KMS-11 (cell line): Measurements from ENCODE around the gene TMEFF2.

Experiments used
- H2AFZ ChIP-seq: fragments of 200-600 bp; sonication (generic); 2 replicates; pipeline ENCODE4 v1.6.1; 2016; ENCODE audit warnings: antibody characterized with exemption, mixed run types, low read depth
- H3K27ac ChIP-seq: fragments of 200-600 bp; sonication (generic); 2 replicates; pipeline ENCODE4 v1.6.1; 2016; ENCODE audit warnings: mild to moderate bottlenecking, mixed run types
- H3K27me3 ChIP-seq: fragments of 200-600 bp; sonication (generic); 2 replicates; pipeline ENCODE4 v1.6.1; 2017; ENCODE audit warnings: mild to moderate bottlenecking, low read depth, mixed run types, moderate library complexity; ENCODE audit not compliant: insufficient read depth
- H3K36me3 ChIP-seq: fragments of 200-600 bp; sonication (generic); 2 replicates; pipeline ENCODE4 v1.6.1; 2017; ENCODE audit warnings: mild to moderate bottlenecking, mixed run types; ENCODE audit not compliant: insufficient read depth
- H3K4me1 ChIP-seq: fragments of 200-600 bp; sonication (generic); 2 replicates; pipeline ENCODE4 v1.6.1; 2016; ENCODE audit warnings: mild to moderate bottlenecking, low read depth, mixed run types; ENCODE audit not compliant: poor library complexity, severe bottlenecking
- H3K4me2 ChIP-seq: fragments of 200-600 bp; sonication (generic); 2 replicates; pipeline ENCODE4 v1.7.0; 2016; ENCODE audit warnings: mild to moderate bottlenecking, mixed run types
- H3K4me3 ChIP-seq: fragments of 200-600 bp; sonication (generic); IDR thresholded peaks from 2 replicates; pipeline ENCODE4 v1.6.1; 2017; ENCODE audit warnings: low read depth, low read length, mixed read lengths; ENCODE audit not compliant: insufficient read depth
- H3K79me2 ChIP-seq: fragments of 200-600 bp; sonication (generic); 2 replicates; pipeline ENCODE4 v1.6.1; 2016; ENCODE audit warnings: low read depth, mixed run types; ENCODE audit not compliant: insufficient read depth
- H3K9ac ChIP-seq: fragments of 200-600 bp; sonication (generic); 2 replicates; pipeline ENCODE4 v1.6.1; 2016; ENCODE audit warnings: mild to moderate bottlenecking, mixed run types
- H4K20me1 ChIP-seq: fragments of 200-600 bp; sonication (generic); 2 replicates; pipeline ENCODE4 v1.6.1; 2016; ENCODE audit warnings: mild to moderate bottlenecking, mixed run types; ENCODE audit not compliant: insufficient read depth
- CTCF ChIP-seq: fragments of 200-600 bp; sonication (generic); conservative IDR thresholded peaks from 2 replicates; pipeline ENCODE4 v1.6.1; 2017; ENCODE audit warnings: low read depth, mild to moderate bottlenecking, antibody characterized with exemption, low read length, moderate library complexity, mixed read lengths

Gene TMEFF2

GRCh38 chr2:191936882-191937405, 257.8 kb downstream of the TMEFF2 start:
- Histone ChIP-seq H3K36me3 (no peaks in the 10 kb centered on the region), H2AFZ (no peak overlapping the region), H3K79me2 (no peaks in the 10 kb centered on the region), H3K4me1 (peaks cover 4% of the 10 kb centered on the region), H4K20me1 (no peaks in the 10 kb centered on the region), H3K27me3 (no peaks in the 10 kb centered on the region), H3K4me3 (no peak overlapping the region), H3K27ac (no peak overlapping the region), H3K9ac (no peak overlapping the region), H3K4me2 (no peak overlapping the region)
- TF ChIP-seq CTCF = no peak

GRCh38 chr2:191935247-191935646, 259.5 kb downstream of the TMEFF2 start:
- Histone ChIP-seq H3K27me3 (no peaks in the 10 kb centered on the region), H3K4me1 (peaks cover 4% of the 10 kb centered on the region), H3K27ac (no peak overlapping the region), H3K4me2 (no peak overlapping the region), H3K79me2 (no peaks in the 10 kb centered on the region), H2AFZ (no peak overlapping the region), H3K9ac (no peak overlapping the region), H3K4me3 (no peak overlapping the region), H3K36me3 (no peaks in the 10 kb centered on the region), H4K20me1 (no peaks in the 10 kb centered on the region)
- TF ChIP-seq CTCF = no peak

- Histone ChIP-seq H3K27ac (no peak overlapping the region), H4K20me1 (no peaks in the 10 kb centered on the region), H3K4me2 (no peak overlapping the region), H3K36me3 (no peaks in the 10 kb centered on the region), H3K4me3 (no peak overlapping the region), H3K79me2 (no peaks in the 10 kb centered on the region), H3K27me3 (no peaks in the 10 kb centered on the region), H3K9ac (no peak overlapping the region), H3K4me1 (peaks cover 4% of the 10 kb centered on the region), H2AFZ (no peak overlapping the region)
- no peak for TF ChIP-seq CTCF
Measured at GRCh38 chr2:191933307-191934105, 261.2 kb downstream of the TMEFF2 start.

GRCh38 chr2:191932286-191932685, 262.4 kb downstream of the TMEFF2 start:
- Histone ChIP-seq H3K4me2 (no peak overlapping the region), H3K9ac (no peak overlapping the region), H3K36me3 (no peaks in the 10 kb centered on the region), H3K27me3 (no peaks in the 10 kb centered on the region), H4K20me1 (no peaks in the 10 kb centered on the region), H3K27ac (no peak overlapping the region), H3K79me2 (no peaks in the 10 kb centered on the region), H3K4me1 (peaks cover 4% of the 10 kb centered on the region), H3K4me3 (no peak overlapping the region), H2AFZ (no peak overlapping the region)
- TF ChIP-seq CTCF = no peak
